Stimulated activated CD8-positive, alpha-beta memory T cell treated with anti-CD3 and anti-CD28 coated beads, Interleukin-4, amount 100 ng/mL, for 4 hours (primary cell): ENCODE results near the gene CPED1.
"Not testable (repeated sequence)": the region's sequence is repeated elsewhere in the genome, so short reads cannot be mapped to it uniquely, and the experiment has no call there.

ENCODE experiments used
- DNase-seq, 2 donors: peaks; one replicate each; pipeline ENCODE4 v3.0.0-alpha.2; 2020; ENCODE audit warnings: low read depth in 2 of 2, low spot score in 1 of 2

The CPED1 gene

DNA sequence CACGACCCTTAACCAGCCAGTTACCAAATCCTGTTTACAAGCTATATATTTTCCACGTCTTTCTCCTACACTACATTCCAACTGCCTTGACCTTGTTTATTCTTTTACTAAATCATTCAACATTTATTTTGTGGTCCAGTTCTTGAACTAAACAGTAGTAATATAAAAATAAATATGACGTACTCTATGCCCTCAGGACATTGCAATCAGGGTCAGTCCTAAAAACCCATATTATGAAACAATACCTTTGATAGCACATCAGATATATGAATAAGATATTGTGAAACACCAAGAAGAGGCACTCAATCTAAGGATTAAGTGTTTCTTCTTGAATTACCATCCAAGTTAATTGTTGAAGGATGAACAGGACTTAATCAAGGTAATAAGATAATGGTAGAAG lies 287.8 kb downstream of the CPED1 start:
- no peak for DNase-seq

DNA sequence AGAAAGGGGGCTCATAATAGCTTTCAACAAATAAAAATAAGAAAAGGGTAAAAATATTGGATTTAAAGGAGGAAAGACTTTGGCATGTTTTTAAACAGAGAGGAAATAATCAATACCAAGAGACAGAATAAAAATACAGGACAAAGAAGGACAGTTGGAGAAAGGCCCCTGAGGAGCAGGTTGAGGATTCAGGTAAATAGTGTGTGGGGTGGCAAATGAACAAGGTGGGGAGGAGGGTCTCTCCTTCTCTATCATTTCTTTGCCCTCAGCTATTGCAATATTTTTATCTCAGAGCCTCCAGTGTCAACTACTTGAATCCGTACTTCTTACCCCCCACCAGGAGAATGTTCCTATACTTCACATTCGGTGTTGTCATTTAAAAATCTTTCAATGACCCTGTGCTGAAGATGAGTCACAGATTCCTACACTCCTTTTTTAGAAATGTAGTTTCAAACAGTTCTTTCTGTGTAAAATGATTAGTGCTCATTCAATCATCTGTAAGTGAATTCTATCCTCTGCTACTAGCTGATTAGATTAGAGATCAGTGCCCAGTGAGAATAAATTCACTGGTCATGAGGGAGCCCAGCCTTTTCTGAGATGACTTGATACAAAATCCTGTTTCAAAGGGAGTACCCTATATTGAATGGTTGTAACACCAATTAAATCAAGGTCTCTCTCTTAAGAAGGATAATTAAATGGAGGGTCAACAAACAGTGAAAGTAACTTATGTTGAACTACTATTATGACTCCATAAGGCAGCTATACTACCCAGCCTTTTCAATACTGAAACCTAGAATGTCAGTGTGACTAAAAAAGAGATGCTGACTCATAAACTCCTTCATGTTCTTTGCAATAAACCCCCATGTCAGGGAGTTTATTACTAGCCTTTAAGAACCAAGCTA lies 289.9 kb downstream of the CPED1 start:
- DNase-seq: no peak

GRCh38 chr7:121279060-121279620 lies 290.6 kb downstream of the CPED1 start:
- no peak for DNase-seq

GRCh38 chr7:121279822-121280221 lies 291.3 kb downstream of the CPED1 start:
- DNase-seq: no peak

DNA sequence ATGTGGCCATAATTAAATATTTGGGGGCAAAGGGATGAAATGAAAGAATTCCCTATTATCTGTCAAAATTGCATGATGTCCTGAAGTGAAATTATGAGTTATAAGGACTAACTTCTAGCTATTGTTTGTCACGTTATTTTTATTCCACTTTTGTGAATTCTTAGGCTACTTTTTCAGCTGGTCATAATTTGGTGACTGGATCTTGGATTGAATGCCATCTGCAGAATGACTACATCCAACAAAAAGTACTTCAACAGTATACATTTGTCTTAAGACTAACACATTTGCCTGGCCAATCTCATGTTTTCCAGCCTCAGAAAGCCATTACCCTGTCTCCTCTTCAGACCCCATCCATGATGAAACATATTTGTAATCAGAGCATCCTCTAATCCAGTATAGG lies 292.1 kb downstream of the CPED1 start:
- DNase-seq: no peak

DNA sequence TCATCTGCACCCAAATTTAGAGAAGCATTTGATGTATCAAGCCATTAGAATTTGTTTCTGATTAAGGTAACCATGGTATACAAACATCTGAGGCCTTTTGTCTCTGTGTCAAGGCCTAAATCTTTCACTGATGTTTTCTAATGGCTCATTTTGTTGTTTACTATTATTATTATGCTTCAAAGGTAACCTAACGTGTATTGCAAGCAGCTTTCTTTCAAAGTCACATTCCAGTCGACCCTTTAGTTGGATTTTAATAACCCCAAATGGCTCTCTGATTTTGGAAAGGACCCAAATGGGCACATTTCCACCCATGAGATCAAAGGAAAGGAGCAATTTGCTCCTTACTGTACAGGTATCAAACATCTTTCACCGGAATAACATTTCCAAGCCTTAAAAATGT lies 293.6 kb downstream of the CPED1 start:
- no peak for DNase-seq

DNA sequence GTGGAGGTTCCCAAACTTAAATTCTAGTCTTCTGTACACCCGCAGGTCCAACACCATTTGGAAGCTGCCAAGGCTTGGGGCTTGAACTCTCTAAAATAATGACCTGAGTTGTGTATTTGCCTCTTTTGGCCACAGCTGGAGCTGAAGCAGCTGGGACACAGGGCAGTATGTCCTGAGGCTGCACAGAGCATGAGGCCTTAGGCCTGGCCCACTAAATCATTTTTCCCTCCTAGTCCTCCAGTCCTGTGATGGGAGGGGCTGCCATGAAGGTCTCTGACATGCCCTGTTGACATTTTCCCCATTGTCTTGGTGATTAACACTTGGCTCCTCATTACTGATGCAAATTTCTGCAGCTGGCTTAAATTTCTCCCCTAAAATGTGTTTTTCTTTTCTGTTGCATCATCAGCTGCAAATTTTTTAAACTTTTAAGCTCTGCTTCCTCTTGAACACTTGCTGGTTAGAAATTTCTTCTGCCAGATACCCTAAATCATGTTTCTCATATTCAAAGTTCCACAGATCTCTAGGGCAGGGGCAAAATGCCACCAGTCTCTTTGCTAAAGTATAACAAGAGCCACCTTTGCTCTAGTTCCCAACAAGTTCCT lies 296.7 kb downstream of the CPED1 start:
- DNase-seq: no peak

DNA sequence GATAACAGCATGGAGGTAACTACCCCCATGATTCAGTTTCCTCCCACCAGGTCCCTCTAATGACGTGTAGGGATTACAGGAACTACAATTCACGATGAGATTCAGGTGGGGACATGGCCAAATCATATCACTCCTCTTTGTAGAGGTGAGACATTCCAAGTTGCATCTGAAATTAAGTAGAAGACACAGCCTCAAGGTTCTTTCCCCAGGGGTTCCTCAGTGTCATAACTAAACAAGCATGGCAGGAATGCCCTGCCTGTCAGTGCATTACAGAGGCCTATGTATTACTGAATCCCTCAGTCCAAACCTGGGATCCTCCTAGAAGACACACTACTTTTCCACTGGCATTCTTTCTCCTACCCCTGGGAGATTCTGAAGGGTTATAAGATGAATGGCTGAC lies 297.7 kb downstream of the CPED1 start:
- no peak for DNase-seq

GRCh38 chr7:121286742-121287734 lies 298.5 kb downstream of the CPED1 start:
- DNase-seq: no peak

DNA sequence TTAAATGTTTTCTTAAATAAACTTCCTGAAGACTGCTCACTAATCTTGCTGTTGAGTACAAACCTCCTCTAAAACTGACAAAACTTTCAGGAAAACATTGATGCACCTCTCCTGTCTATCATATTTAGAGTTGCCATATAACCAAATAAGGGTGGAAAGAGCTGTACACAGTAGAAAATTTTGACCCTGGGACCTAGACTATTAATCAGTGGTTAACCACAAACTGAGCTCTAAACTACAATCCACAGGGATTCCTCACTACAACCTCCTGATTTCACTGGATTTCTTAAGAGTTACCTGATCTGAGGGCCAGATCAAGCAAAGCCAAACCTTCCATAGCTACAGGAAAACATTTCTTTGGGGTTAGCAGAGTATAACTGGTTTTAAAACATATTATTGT lies 300.4 kb downstream of the CPED1 start:
- no peak for DNase-seq

DNA sequence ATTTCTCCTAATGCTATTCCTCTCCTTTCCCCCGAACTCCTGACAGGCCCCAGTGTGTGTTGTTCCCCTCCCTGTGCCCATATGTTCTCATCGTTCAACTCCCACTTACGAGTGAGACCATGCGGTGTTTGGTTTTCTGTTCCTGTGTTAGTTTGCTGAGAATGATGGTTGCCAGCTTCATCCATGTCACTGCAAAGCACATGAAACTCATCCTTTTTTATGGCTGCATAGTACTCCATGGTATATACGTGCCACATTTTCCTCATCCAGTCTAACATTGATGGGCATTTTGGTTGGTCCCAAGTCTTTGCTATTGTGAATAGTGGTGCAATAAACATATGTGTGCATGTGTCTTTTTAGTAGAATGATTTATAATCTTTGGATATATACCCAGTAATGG lies 301.4 kb downstream of the CPED1 start:
- not testable (repeated sequence) for DNase-seq

GRCh38 chr7:121294448-121294992 lies 306.0 kb downstream of the CPED1 start:
- no peak for DNase-seq

DNA sequence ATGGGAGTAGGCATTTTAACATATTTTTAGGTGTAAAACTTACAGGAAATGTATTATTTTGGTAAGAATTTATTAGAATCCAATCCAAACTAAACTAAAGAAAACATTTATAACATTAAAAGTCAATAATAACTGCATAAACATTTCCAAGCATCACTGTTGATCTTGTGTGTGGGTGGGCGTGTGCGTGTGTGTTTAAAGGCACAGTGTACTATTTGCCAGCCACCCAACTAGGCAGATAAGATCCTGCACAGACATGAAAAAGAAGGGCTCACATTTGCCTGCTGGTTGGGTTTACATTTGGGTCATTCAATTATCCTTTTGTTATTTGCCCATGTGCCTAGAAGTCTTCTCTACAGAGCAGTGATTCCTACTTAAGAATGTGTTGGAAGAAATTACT lies 309.3 kb downstream of the CPED1 start:
- no peak for DNase-seq

GRCh38 chr7:121298831-121299239 lies 310.3 kb downstream of the CPED1 start:
- DNase-seq: no peak

GRCh38 chr7:121300685-121301420 lies 312.3 kb downstream of the CPED1 start:
- no peak for DNase-seq

- no peak for DNase-seq
Measured at GRCh38 chr7:121301446-121302213, 313.1 kb downstream of the CPED1 start.

- no peak for DNase-seq
Measured at GRCh38 chr7:121302214-121302745, 313.8 kb downstream of the CPED1 start.

- DNase-seq: no peak
Measured at GRCh38 chr7:121303422-121304101, 315.1 kb downstream of the CPED1 start.
